Liver (tissue), 3 donors: ENCODE results near the gene SMAD1.

Experiments used
- EGR1 ChIP-seq, 2 donors: IDR thresholded peaks; 2 replicates each; pipeline ENCODE4 v1.6.1; 2016 to 2018; ENCODE audit warnings: antibody characterized with exemption in 2 of 2, low read depth in 2 of 2
- FOXA1 ChIP-seq: IDR thresholded peaks from 2 replicates; pipeline ENCODE4 v1.6.1; 2016; ENCODE audit warnings: antibody characterized with exemption
- FOXA2 ChIP-seq: IDR thresholded peaks from 2 replicates; pipeline ENCODE4 v1.6.1; 2016; ENCODE audit warnings: antibody characterized with exemption
- GABPA ChIP-seq, 2 donors: IDR thresholded peaks in 1 of 2; conservative IDR thresholded peaks in 1 of 2; 2 replicates each; pipeline ENCODE4 v1.6.1; 2016; ENCODE audit warnings: antibody characterized with exemption in 2 of 2, mild to moderate bottlenecking in 1 of 2, moderate library complexity in 1 of 2
- HNF4A ChIP-seq, 2 donors: conservative IDR thresholded peaks; 2 replicates each; pipeline ENCODE4 v1.6.1; 2016; ENCODE audit warnings: antibody characterized with exemption in 2 of 2, mild to moderate bottlenecking in 2 of 2
- JUND ChIP-seq, 2 donors: IDR thresholded peaks; 2 replicates each; pipeline ENCODE4 v1.6.1; 2016; ENCODE audit warnings: antibody characterized with exemption in 2 of 2
- MAX ChIP-seq: IDR thresholded peaks from 2 replicates; pipeline ENCODE4 v1.6.1; 2016; ENCODE audit warnings: antibody characterized with exemption
- RAD21 ChIP-seq, 2 donors: IDR thresholded peaks; 2 replicates each; pipeline ENCODE4 v1.6.1; 2016; ENCODE audit warnings: antibody characterized with exemption in 2 of 2, mild to moderate bottlenecking in 2 of 2
- REST ChIP-seq: IDR thresholded peaks from 2 replicates; pipeline ENCODE4 v1.6.1; 2016; ENCODE audit warnings: antibody characterized with exemption, mild to moderate bottlenecking
- SP1 ChIP-seq: IDR thresholded peaks from 2 replicates; pipeline ENCODE4 v1.6.1; 2018; ENCODE audit warnings: antibody characterized with exemption, mild to moderate bottlenecking
- TAF1 ChIP-seq: conservative IDR thresholded peaks from 2 replicates; pipeline ENCODE4 v1.6.1; 2016; ENCODE audit warnings: antibody characterized with exemption, mild to moderate bottlenecking
- YY1 ChIP-seq: IDR thresholded peaks from 2 replicates; pipeline ENCODE4 v1.6.1; 2016; ENCODE audit warnings: antibody characterized with exemption, mild to moderate bottlenecking
- ZBTB33 ChIP-seq: IDR thresholded peaks from 2 replicates; pipeline ENCODE4 v1.6.1; 2016; ENCODE audit warnings: antibody characterized with exemption
- TF ChIP-seq, protein P1 (sequence below): fragments of 150-350 bp; IDR thresholded peaks from 2 replicates; pipeline ENCODE4 v1.5.1; 2017; ENCODE audit warnings: improper control_type of control experiment, low read depth, low read length; ENCODE audit not compliant: missing input control
- donor health status: healthy.
- donor health status: healthy.

DNA sequence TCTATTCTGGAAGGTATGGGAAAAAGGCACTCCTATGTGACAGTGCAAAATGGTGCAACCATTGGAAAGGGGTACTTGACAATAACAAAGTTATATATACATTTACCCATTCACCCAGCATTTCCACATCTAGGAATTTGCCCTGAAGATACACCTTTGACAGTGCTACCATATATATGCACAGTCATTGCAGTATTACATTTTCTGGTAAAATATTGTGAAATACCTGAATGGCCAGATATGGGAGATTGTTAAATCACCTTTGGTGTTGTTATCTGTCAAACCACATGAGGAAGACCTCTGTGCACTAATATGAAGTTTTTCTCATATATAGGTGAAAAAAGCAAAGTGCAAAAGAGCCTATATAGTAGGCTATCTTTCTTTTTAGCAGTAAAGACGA lies 53.5 kb downstream of the SMAD1 start:
- TF ChIP-seq FOXA1 (no peak), MAX (no peak), ZBTB33 (no peak), EGR1 (IDR thresholded peaks at IDR 0.05; ENCODE audit: low read depth in 2 of 2) (no peak), HNF4A (conservative IDR thresholded peaks at IDR 0.05) (no peak), YY1 (no peak), JUND (IDR thresholded peaks at IDR 0.05) (no peak), TAF1 (no peak), RAD21 (IDR thresholded peaks at IDR 0.05) (no peak), REST (no peak), SP1 (no peak), FOXA2 (no peak), GABPA (IDR thresholded peaks at IDR 0.05 in 1 of 2, conservative IDR thresholded peaks at IDR 0.05 in 1 of 2) (no peak)
- TF ChIP-seq, protein P1, sequence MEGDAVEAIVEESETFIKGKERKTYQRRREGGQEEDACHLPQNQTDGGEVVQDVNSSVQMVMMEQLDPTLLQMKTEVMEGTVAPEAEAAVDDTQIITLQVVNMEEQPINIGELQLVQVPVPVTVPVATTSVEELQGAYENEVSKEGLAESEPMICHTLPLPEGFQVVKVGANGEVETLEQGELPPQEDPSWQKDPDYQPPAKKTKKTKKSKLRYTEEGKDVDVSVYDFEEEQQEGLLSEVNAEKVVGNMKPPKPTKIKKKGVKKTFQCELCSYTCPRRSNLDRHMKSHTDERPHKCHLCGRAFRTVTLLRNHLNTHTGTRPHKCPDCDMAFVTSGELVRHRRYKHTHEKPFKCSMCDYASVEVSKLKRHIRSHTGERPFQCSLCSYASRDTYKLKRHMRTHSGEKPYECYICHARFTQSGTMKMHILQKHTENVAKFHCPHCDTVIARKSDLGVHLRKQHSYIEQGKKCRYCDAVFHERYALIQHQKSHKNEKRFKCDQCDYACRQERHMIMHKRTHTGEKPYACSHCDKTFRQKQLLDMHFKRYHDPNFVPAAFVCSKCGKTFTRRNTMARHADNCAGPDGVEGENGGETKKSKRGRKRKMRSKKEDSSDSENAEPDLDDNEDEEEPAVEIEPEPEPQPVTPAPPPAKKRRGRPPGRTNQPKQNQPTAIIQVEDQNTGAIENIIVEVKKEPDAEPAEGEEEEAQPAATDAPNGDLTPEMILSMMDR = no peak
